Activated T-cell treated with anti-CD3 and anti-CD28 coated beads, Interleukin-2, amount 50 U/mL, for 1 hour (primary cell): ENCODE results near the gene PRTG.
"Not testable (repeated sequence)": the region's sequence is repeated elsewhere in the genome, so short reads cannot be mapped to it uniquely, and the experiment has no call there.

Experiments used
- DNase-seq: peaks from one replicate; pipeline ENCODE4 v3.0.0-alpha.2; 2020

Gene PRTG

GRCh38 chr15:55619783-55620182, 123.2 kb downstream of the PRTG start:
- no peak for DNase-seq

DNA sequence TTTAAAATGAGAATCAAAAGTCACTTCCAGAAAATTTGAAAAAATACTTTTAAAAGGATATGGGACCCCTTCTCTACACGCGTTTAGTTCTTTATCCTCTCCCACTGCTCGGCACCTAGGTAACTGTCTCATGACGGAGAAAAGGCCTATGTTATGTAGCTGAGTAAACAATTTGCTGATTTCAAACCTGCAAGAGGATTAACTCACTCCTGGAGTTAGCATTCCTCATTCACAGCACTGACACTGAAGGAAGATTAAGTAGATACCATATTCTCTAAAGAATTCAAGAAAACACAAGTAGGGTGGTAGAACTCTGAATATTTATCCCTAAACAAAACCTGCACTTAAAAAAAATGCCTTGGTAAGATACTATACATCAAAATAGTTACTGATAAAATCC, 124.6 kb downstream of the PRTG start:
- no peak for DNase-seq

DNA sequence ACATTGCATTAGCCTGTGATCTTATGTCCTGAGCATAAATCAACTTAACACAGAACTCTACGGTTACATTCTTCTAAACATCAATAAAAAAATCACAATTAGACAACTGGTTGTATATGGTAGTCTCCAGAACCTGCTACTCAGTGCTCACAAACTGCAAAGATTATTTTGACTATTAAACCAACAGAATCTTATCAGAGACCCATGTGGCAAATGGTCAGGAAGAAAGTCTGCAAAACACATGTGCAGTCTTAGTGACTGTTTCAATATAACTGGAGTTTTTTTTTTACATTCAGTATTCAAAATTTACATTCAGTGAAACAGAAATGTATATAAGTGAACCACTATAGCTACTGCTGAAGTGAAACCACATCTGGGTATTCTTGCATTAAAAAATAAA, 127.5 kb downstream of the PRTG start:
- no peak for DNase-seq

DNA sequence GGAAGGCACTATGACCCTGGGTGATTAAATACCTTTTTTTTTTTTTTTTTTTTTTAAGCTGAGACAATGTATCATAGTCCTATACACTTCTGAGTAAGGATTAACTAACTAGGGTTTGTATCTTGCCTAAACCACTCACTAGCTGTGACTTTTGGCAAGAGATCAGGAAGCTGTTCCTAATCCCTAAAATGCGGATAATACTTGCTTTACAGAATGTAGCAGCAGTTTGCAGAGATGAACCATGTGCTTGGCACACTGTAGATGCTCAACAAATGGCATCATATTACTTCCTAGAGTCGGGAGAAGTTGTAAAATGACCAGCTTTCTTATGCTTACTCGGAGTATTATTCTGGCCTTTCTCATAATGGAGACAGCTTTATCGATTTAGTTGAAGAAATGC, 129.2 kb downstream of the PRTG start:
- no peak for DNase-seq

GRCh38 chr15:55606214-55606613, 136.7 kb downstream of the PRTG start:
- DNase-seq, result no peak

GRCh38 chr15:55601374-55601773, 141.6 kb downstream of the PRTG start:
- DNase-seq, result no peak

GRCh38 chr15:55599439-55599838, 143.5 kb downstream of the PRTG start:
- DNase-seq, result no peak

DNA sequence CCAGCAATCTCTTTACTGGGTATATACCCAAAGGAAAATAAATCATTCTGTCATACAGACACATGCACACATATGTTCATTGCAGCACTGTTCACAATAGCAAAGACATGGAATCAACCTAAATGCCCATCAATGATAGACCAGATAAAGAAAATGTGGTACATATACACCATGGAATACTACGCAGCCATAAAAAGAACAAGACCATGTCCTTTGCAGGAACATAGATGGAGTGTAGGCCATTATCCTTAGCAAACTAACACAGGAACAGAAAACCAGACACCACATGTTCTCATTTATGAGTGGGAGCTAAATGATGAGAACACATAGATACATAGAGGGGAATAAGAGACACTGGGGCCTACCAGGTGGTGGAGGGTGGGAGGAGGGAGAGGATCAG, 149.9 kb downstream of the PRTG start:
- DNase-seq, result not testable (repeated sequence)

- DNase-seq, result no peak
Measured at GRCh38 chr15:55590788-55591187, 152.2 kb downstream of the PRTG start.

- DNase-seq, result no peak
Measured at GRCh38 chr15:55589287-55589686, 153.7 kb downstream of the PRTG start.

DNA sequence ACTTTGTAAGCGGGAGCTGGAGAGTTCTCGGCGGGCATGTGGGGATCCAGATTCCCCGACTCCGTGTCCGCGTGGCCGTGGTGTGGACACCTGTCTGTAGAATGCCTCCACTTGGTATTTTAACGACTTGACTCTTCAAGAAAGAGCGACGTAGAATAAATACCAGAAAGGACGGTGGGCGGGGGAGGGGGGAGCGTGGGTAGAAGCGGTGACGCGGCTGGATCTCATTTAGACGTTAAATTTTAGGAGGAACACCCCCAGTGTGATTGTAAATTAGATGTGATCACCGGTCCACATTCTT, 154.2 kb downstream of the PRTG start:
- DNase-seq, result no peak

GRCh38 chr15:55588070-55588814, 154.7 kb downstream of the PRTG start, which contains the start of gene PYGO1:
PYGO1 (minus strand) TSS chr15:55588345; CDS start chr15:55587883, 462 bp downstream.
- DNase-seq, result peak; percentile 45

DNA sequence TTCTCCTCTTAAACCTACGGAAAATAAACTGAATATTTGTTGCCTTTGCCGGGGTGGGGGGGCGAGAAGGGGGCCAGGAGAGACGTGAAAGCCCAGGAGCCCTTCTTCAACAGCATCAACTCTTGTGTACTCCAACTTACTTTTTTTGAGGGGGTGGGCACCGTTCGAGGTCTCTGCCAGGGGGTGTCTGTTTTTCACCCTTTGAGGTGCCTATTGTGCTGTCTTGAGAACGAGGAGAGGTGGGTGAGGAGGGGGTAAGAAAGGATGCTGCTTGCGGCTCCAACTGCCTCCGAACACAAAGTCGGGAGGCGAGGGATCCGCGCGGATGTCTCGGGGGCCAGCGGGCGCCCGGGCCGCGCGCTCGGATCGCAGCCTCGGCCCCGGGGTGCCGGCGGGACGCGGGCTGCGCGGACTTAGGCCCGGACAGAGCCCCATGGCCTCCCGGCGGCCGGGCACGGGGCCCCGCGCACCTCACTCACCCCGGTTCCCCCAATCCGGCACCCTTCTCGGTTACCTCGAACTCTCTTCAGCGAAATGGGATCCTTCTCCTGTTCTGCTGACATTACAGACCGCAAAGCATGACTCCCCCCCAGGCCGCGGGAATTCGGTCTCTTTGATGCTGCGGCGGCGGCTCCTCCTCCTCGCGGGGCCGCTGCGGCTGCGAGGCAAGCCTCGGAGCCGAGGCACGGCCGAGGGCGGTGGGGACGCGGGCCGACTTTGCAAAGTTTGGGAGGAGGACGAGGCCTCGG, 155.5 kb downstream of the PRTG start:
- DNase-seq, result peak; percentile 36

GRCh38 chr15:55586808-55587207, 156.1 kb downstream of the PRTG start:
- no peak for DNase-seq

DNA sequence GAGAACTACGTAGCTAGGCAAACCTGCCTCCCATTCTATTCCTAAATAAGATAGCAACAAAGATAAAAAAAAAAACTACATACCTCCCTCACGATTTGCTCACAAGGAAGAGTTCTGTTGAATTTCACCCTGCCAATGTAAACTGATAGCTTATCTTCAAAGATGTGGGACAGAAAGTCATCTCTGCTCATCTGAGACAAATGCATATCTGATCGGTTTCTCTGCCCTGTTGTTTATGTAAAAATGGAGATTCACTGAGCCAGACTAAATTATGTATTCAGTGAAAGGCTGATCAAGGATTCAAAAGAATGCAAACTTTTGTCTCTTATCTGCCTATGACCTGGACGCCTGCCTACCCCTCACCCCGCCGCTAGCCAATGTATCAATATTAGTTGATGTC, 166.0 kb downstream of the PRTG start:
- no peak for DNase-seq

DNA sequence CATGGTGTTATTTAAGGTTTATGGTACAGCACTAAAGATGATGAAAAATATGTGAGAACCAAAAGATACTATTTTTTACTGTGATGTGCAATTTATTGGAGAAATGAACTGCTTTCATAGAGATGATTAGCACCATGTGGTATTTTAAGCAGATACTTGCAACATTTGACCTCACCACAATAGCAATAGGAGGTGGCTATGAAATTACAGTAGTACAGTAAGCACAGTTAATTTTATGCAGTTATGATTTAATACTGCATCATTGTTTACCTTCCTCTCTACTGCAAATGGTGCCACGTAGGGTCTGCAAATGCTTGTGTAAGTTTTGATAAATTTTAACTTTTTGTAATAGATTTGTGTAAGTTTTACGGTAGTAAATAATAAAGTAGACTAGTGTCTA, 168.9 kb downstream of the PRTG start:
- no peak for DNase-seq

GRCh38 chr15:55573224-55573623, 169.7 kb downstream of the PRTG start:
- no peak for DNase-seq

- DNase-seq, result no peak
Measured at GRCh38 chr15:55564347-55565145, 178.4 kb downstream of the PRTG start.

DNA sequence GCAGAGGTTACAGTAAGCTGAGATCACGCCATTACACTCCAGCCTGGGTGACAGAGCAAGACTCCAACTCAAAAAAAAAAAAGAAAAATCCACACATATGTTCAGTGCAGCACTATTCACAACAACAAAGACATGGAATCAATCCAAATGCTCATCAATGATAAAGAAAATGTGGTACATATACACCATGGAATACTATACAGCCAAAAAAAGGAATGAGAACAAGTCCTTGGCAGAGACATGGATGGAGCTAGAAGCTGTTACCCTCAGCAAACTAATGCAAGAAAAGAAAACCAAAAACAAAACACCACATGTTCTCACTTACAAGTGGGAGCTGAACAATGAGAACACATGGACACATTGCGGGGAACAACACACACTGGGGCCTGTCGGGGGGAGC, 180.4 kb downstream of the PRTG start:
- DNase-seq, result no peak
